ENCODE measurements around the gene ZFYVE27. TPM values are rescaled to one million over a fixed set of nuclear protein-coding genes. Genes with fewer than 3 reads are reported as not detected.

The ZFYVE27 gene
- polyA plus RNA-seq, 1 donor from 2014 or later, result 135 TPM

DNA sequence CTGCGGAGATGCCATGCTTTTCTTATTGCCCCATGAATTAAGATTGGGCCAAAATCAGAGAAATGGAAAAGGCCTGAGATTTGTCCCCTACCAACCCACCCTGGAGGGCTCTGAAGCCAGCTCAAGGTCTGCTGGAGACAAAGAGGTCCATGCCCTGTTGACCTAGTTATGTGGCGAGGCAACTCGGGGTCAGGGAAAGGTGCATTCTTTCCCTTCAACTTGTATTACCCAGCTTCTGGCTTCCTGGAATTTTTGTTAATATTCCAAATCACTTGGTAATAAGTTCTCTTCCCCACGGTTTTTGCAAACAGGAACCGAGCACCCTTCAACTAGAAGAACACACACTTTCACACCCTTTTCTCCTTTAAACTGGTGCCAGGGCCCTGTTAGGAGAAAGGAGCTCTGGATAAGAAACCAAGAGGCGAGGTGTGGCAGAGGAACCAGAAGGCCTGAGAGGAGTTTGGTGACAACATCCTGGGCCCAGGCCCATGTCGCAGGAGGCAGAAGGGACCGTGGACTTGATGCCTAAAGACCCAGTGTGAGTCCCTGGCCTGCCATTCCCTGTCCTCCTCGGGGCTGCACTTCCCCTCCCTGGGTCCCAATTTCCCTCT lies 47.4 kb downstream of the ZFYVE27 start:
- no peaks in the 10 kb centered on the region for H3K9me3 ChIP-seq (ENCODE audit: low read length)

DNA sequence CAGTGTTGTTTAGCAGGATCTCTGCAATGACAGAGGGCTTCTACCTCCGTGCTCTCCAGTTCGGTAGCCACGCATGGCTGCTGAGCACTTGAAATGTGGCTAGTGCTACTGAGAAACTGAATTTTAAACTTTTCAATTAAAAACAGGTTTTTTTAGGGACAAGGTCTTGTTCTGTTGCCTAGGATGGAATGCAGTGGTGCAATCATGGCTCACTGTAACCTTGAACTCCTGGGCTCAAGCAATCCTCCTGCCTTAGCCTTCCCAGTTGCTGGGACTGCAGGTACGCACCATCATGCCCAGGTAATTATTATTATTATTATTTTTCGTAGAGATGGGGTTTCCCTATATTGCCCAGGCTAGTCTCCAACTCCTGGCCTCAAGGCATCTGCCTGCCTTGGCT lies 48.3 kb downstream of the ZFYVE27 start:
- Histone ChIP-seq H3K9me2 (ENCODE audit: insufficient read depth, low read length) (no peaks in the 10 kb centered on the region), H3F3A (ENCODE audit: insufficient read depth, low read length, poor library complexity, severe bottlenecking) (no peaks in the 10 kb centered on the region), H3K4me2 (ENCODE audit: low read length) (no peak overlapping the region), H2AFZ (ENCODE audit: low read depth, low read length) (no peak overlapping the region), H3K36me3 (ENCODE audit: insufficient read depth, low read length) (no peaks in the 10 kb centered on the region), H3K27ac (ENCODE audit: low read length) (no peak overlapping the region), H4K20me1 (ENCODE audit: insufficient read depth) (no peaks in the 10 kb centered on the region), H3K4me3 (ENCODE audit: low read length) (no peak overlapping the region), H3K9me3 (ENCODE audit: low read length) (no peaks in the 10 kb centered on the region), H3K27me3 (ENCODE audit: insufficient read depth, low read depth, low read length) (no peaks in the 10 kb centered on the region), H3K79me2 (replicated peaks; ENCODE audit: insufficient read depth, low read length) (no peaks in the 10 kb centered on the region), H3K9ac (ENCODE audit: low read length) (no peak overlapping the region)
- no peak for TF ChIP-seq RAD21 (conservative IDR thresholded peaks at IDR 0.05)
- no peak for TF ChIP-seq MXI1 (conservative IDR thresholded peaks at IDR 0.05; ENCODE audit: poor library complexity, severe bottlenecking)
- TF ChIP-seq EZH2 (IDR thresholded peaks at IDR 0.05; ENCODE audit: borderline replicate concordance, insufficient read depth, low read length, poor library complexity, severe bottlenecking), result no peak
- TF ChIP-seq EP300 (conservative IDR thresholded peaks at IDR 0.05; ENCODE audit: poor library complexity, severe bottlenecking), result no peak

More for the DNA sequence above, 47.4 kb downstream of the ZFYVE27 start:
- Histone ChIP-seq H3K79me2 (replicated peaks; ENCODE audit: insufficient read depth, low read length) (no peaks in the 10 kb centered on the region), H3K9ac (ENCODE audit: low read length) (no peak overlapping the region), H3F3A (ENCODE audit: insufficient read depth, low read length, poor library complexity, severe bottlenecking) (no peaks in the 10 kb centered on the region), H3K4me2 (ENCODE audit: low read length) (no peak overlapping the region), H2AFZ (ENCODE audit: low read depth, low read length) (no peak overlapping the region), H3K4me3 (ENCODE audit: low read length) (no peak overlapping the region), H3K36me3 (ENCODE audit: insufficient read depth, low read length) (no peaks in the 10 kb centered on the region), H4K20me1 (ENCODE audit: insufficient read depth) (no peaks in the 10 kb centered on the region), H3K27ac (ENCODE audit: low read length) (no peak overlapping the region), H3K27me3 (ENCODE audit: insufficient read depth, low read depth, low read length) (no peaks in the 10 kb centered on the region), H3K9me2 (ENCODE audit: insufficient read depth, low read length) (no peaks in the 10 kb centered on the region)
- TF ChIP-seq, protein P1, sequence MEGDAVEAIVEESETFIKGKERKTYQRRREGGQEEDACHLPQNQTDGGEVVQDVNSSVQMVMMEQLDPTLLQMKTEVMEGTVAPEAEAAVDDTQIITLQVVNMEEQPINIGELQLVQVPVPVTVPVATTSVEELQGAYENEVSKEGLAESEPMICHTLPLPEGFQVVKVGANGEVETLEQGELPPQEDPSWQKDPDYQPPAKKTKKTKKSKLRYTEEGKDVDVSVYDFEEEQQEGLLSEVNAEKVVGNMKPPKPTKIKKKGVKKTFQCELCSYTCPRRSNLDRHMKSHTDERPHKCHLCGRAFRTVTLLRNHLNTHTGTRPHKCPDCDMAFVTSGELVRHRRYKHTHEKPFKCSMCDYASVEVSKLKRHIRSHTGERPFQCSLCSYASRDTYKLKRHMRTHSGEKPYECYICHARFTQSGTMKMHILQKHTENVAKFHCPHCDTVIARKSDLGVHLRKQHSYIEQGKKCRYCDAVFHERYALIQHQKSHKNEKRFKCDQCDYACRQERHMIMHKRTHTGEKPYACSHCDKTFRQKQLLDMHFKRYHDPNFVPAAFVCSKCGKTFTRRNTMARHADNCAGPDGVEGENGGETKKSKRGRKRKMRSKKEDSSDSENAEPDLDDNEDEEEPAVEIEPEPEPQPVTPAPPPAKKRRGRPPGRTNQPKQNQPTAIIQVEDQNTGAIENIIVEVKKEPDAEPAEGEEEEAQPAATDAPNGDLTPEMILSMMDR (IDR thresholded peaks at IDR 0.05; ENCODE audit: poor library complexity, severe bottlenecking), result no peak
- TF ChIP-seq EP300 (conservative IDR thresholded peaks at IDR 0.05; ENCODE audit: poor library complexity, severe bottlenecking) (no peak), SMC3 (conservative IDR thresholded peaks at IDR 0.05; ENCODE audit: poor library complexity) (no peak)

DNA sequence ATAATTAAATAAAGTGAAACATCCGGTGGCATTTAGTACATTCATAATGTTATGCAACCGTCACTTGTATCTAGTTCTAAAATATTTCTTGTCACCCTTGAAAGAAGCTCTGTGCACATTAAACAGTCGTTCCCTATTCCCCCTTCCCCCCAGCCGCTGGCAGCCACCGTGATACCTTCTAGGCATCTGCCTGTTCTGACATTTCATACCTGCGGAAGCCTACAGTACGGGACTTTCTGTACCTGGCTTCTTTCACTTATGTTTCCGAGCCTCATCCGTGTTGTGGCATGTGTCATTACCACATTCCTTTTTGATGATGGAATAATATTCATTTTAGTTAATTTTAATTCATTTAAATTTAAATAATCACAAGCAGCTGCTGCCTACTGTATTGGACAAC lies 48.8 kb downstream of the ZFYVE27 start:
- Histone ChIP-seq H3K79me2 (replicated peaks; ENCODE audit: insufficient read depth, low read length) (no peaks in the 10 kb centered on the region), H3K9ac (ENCODE audit: low read length) (no peak overlapping the region), H3F3A (ENCODE audit: insufficient read depth, low read length, poor library complexity, severe bottlenecking) (no peaks in the 10 kb centered on the region), H3K27me3 (ENCODE audit: insufficient read depth, low read depth, low read length) (no peaks in the 10 kb centered on the region), H3K36me3 (ENCODE audit: insufficient read depth, low read length) (no peaks in the 10 kb centered on the region), H2AFZ (ENCODE audit: low read depth, low read length) (no peak overlapping the region), H3K9me3 (ENCODE audit: low read length) (no peaks in the 10 kb centered on the region), H3K27ac (ENCODE audit: low read length) (no peak overlapping the region), H3K4me2 (ENCODE audit: low read length) (no peak overlapping the region), H3K4me3 (ENCODE audit: low read length) (no peak overlapping the region), H3K9me2 (ENCODE audit: insufficient read depth, low read length) (no peaks in the 10 kb centered on the region), H4K20me1 (ENCODE audit: insufficient read depth) (no peaks in the 10 kb centered on the region)
- TF ChIP-seq EP300 (conservative IDR thresholded peaks at IDR 0.05; ENCODE audit: poor library complexity, severe bottlenecking) (no peak), MXI1 (conservative IDR thresholded peaks at IDR 0.05; ENCODE audit: poor library complexity, severe bottlenecking) (no peak), EZH2 (IDR thresholded peaks at IDR 0.05; ENCODE audit: borderline replicate concordance, insufficient read depth, low read length, poor library complexity, severe bottlenecking) (no peak), SMC3 (conservative IDR thresholded peaks at IDR 0.05; ENCODE audit: poor library complexity) (no peak), RAD21 (conservative IDR thresholded peaks at IDR 0.05) (no peak), TAF1 (IDR thresholded peaks at IDR 0.05; ENCODE audit: low read depth) (no peak), POLR2AphosphoS5 (IDR thresholded peaks at IDR 0.05) (no peak)
- TF ChIP-seq, protein P1 (IDR thresholded peaks at IDR 0.05; ENCODE audit: poor library complexity, severe bottlenecking), result no peak
- TF ChIP-seq, protein P2, sequence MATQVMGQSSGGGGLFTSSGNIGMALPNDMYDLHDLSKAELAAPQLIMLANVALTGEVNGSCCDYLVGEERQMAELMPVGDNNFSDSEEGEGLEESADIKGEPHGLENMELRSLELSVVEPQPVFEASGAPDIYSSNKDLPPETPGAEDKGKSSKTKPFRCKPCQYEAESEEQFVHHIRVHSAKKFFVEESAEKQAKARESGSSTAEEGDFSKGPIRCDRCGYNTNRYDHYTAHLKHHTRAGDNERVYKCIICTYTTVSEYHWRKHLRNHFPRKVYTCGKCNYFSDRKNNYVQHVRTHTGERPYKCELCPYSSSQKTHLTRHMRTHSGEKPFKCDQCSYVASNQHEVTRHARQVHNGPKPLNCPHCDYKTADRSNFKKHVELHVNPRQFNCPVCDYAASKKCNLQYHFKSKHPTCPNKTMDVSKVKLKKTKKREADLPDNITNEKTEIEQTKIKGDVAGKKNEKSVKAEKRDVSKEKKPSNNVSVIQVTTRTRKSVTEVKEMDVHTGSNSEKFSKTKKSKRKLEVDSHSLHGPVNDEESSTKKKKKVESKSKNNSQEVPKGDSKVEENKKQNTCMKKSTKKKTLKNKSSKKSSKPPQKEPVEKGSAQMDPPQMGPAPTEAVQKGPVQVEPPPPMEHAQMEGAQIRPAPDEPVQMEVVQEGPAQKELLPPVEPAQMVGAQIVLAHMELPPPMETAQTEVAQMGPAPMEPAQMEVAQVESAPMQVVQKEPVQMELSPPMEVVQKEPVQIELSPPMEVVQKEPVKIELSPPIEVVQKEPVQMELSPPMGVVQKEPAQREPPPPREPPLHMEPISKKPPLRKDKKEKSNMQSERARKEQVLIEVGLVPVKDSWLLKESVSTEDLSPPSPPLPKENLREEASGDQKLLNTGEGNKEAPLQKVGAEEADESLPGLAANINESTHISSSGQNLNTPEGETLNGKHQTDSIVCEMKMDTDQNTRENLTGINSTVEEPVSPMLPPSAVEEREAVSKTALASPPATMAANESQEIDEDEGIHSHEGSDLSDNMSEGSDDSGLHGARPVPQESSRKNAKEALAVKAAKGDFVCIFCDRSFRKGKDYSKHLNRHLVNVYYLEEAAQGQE (IDR thresholded peaks at IDR 0.05; ENCODE audit: borderline replicate concordance), result no peak

Data from neural cell (in vitro differentiated cells).